PC-9 (cell line): Measurements from ENCODE around the gene FABP7. TPM values are rescaled to one million over a fixed set of nuclear protein-coding genes. Genes with fewer than 3 reads are reported as not detected.
"Not testable (repeated sequence)": the region's sequence is repeated elsewhere in the genome, so short reads cannot be mapped to it uniquely, and the experiment has no call there.

Source experiments
- BruUV-seq: library from RNA; stranded (reverse); fragments of 400-500 nt; replicated peaks from 2 replicates; lab custom pipeline; 2021; lab: Mats Ljungman, UMichigan
- CTCF ChIA-PET: fragments of 300-600 bp; sonication (Branson Sonifier 250); formaldehyde crosslinking; loops from one replicate; lab custom pipeline; 2022; ENCODE audit warnings: antibody characterized with exemption; lab: Charles Lee
- POLR2A ChIA-PET: fragments of 300-600 bp; sonication (Branson Sonifier 250); formaldehyde crosslinking; loops from one replicate; lab custom pipeline; 2022; ENCODE audit warnings: antibody characterized with exemption; ENCODE audit not compliant: unreplicated experiment; lab: Charles Lee
- DNase-seq, 2 experiments: peaks; one replicate each; pipeline versions ENCODE4 v3.0.0 to v3.0.0-alpha.2; 2015 to 2022; ENCODE audit warnings: mixed read lengths in 1 of 2
- H2AFZ ChIP-seq: fragments of 200-600 bp; sonication (generic); 2 replicates; pipeline ENCODE4 v1.8.1; 2017; ENCODE audit warnings: antibody characterized with exemption
- H3F3A ChIP-seq: fragments of 200-600 bp; sonication (generic); 2 replicates; pipeline ENCODE4 v1.8.1; 2017; ENCODE audit warnings: antibody characterized with exemption, mild to moderate bottlenecking, low read depth; ENCODE audit not compliant: insufficient read depth
- H3K27ac ChIP-seq: fragments of 200-600 bp; sonication (generic); 2 replicates; pipeline ENCODE4 v1.6.1; 2016; ENCODE audit warnings: mixed run types
- H3K27me3 ChIP-seq: fragments of 200-600 bp; sonication (generic); 2 replicates; pipeline ENCODE4 v1.6.1; 2016; ENCODE audit warnings: low read depth, mixed run types; ENCODE audit not compliant: insufficient read depth
- H3K36me3 ChIP-seq: fragments of 200-600 bp; sonication (generic); 2 replicates; pipeline ENCODE4 v1.6.1; 2016; ENCODE audit warnings: low read depth, mixed run types
- H3K4me1 ChIP-seq: fragments of 200-600 bp; sonication (generic); replicated peaks from 2 replicates; pipeline ENCODE4 v1.6.1; 2016; ENCODE audit warnings: mixed run types; ENCODE audit not compliant: insufficient read depth
- H3K4me2 ChIP-seq: fragments of 200-600 bp; sonication (generic); 2 replicates; pipeline ENCODE4 v1.6.1; 2017; ENCODE audit warnings: mixed run types
- H3K4me3 ChIP-seq: fragments of 200-600 bp; sonication (generic); 2 replicates; pipeline ENCODE4 v1.6.1; 2016; ENCODE audit warnings: mixed run types
- H3K79me2 ChIP-seq: fragments of 200-600 bp; sonication (generic); 2 replicates; pipeline ENCODE4 v1.6.1; 2017; ENCODE audit warnings: low read depth, mixed run types
- H3K9me2 ChIP-seq: fragments of 200-600 bp; sonication (generic); 2 replicates; pipeline ENCODE4 v1.8.1; 2017; ENCODE audit warnings: mild to moderate bottlenecking; ENCODE audit not compliant: insufficient read depth
- H3K9me3 ChIP-seq: fragments of 200-600 bp; sonication (generic); 2 replicates; pipeline ENCODE4 v1.8.1; 2016; ENCODE audit warnings: low read depth; ENCODE audit not compliant: insufficient read depth
- H4K20me1 ChIP-seq: fragments of 200-600 bp; sonication (generic); 2 replicates; pipeline ENCODE4 v1.8.1; 2017; ENCODE audit not compliant: insufficient read depth
- EZH2 ChIP-seq: fragments of 200-600 bp; sonication (generic); IDR thresholded peaks from 2 replicates; pipeline ENCODE4 v1.8.0; 2017; ENCODE audit warnings: antibody characterized with exemption, low read depth
- intact Hi-C: fragments of 100-400 bp; cut with micrococcal nuclease; formaldehyde crosslinking; loops from one replicate; pipeline ENCODE4 v1.10.0; 2022; ENCODE audit not compliant: unreplicated experiment
- total RNA-seq: library from RNA; stranded (reverse); gene quantifications from 2 replicates; pipeline ENCODE4 v1.2.3, GENCODE V29; 2021
- TF ChIP-seq, protein P1 (sequence below): fragments of 200-600 bp; sonication (generic); conservative IDR thresholded peaks from 2 replicates; pipeline ENCODE4 v1.6.1; 2017; ENCODE audit warnings: mixed run types, antibody characterized with exemption, mild to moderate bottlenecking, moderate library complexity

FABP7 gene
- total RNA-seq, 1 experiment from 2014 or later, result not detected

DNA sequence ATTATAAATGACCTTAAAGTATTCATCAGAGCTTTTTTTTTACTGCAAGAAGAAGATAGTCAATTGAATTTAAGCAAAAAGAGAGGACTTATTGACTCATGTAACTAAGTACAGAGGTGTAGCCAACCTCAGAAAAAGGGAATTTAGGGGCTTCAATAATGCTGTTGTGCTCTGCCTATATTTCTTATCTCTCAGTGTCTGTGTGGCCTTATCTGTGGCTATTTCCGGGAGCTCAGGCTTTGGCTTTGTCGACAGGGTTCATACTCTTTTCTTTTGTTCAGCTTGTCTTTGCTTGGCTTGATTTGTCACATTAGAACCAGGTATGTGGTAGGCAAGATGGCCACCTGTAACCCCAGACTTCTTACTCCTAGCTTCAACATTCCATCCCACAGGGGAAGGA is 38.6 kb upstream of the FABP7 start:
- no peak overlapping the region for H3K4me2 ChIP-seq
- H3K79me2 ChIP-seq, result no peaks in the 10 kb centered on the region
- H3K27me3 ChIP-seq, result no peaks in the 10 kb centered on the region
- H3K9me3 ChIP-seq, result no peaks in the 10 kb centered on the region
- no peaks in the 10 kb centered on the region for H3F3A ChIP-seq
- H3K27ac ChIP-seq, result no peak overlapping the region
- H2AFZ ChIP-seq, result peak overlapping the region; percentile 59
- no peaks in the 10 kb centered on the region for H3K4me1 ChIP-seq
- ChIA-PET CTCF (interaction anchor here (0.6 kb wide), 1 partner anchor 89 kb away, joined by 3 read pairs; no protein-coding TSS in a partner anchor), POLR2A (no interaction called here)
- H3K4me3 ChIP-seq, result no peak overlapping the region
- no peak for TF ChIP-seq EZH2
- TF ChIP-seq, protein P1, sequence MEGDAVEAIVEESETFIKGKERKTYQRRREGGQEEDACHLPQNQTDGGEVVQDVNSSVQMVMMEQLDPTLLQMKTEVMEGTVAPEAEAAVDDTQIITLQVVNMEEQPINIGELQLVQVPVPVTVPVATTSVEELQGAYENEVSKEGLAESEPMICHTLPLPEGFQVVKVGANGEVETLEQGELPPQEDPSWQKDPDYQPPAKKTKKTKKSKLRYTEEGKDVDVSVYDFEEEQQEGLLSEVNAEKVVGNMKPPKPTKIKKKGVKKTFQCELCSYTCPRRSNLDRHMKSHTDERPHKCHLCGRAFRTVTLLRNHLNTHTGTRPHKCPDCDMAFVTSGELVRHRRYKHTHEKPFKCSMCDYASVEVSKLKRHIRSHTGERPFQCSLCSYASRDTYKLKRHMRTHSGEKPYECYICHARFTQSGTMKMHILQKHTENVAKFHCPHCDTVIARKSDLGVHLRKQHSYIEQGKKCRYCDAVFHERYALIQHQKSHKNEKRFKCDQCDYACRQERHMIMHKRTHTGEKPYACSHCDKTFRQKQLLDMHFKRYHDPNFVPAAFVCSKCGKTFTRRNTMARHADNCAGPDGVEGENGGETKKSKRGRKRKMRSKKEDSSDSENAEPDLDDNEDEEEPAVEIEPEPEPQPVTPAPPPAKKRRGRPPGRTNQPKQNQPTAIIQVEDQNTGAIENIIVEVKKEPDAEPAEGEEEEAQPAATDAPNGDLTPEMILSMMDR, result no peak
- DNase-seq, result no peak
- no peaks in the 10 kb centered on the region for H3K9me2 ChIP-seq
- H3K36me3 ChIP-seq, result no peaks in the 10 kb centered on the region
- no TSS peak for BruUV-seq
- H4K20me1 ChIP-seq, result no peaks in the 10 kb centered on the region
- intact Hi-C loops, result no loop called here

DNA sequence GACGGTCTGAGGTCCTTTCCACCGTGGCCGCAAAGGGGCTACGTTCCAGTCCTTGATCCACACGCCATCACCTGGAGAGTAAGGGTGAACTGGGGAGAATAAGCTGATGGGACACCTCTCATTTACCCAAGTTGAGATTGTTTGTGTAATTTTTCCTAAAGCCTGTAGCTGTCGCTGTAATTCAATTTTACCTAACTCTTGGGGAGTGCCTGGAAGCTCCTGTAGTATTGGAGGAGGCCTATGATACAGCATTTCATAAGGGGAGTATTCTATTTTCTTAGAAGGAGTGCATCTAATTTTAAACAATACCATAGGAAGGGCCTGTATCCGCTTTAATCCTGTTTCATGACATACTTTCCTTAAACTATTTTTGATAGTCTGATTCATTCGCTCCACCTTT is 35.3 kb upstream of the FABP7 start:
- H3K9me2 ChIP-seq, BruUV-seq, H3K36me3 ChIP-seq, H3F3A ChIP-seq, H3K4me1 ChIP-seq, H3K79me2 ChIP-seq, H4K20me1 ChIP-seq, H3K9me3 ChIP-seq, intact Hi-C loops, H3K4me3 ChIP-seq, CTCF ChIA-PET, H3K27me3 ChIP-seq, POLR2A ChIA-PET, H2AFZ ChIP-seq, H3K4me2 ChIP-seq, H3K27ac ChIP-seq: not testable (repeated sequence)
- TF ChIP-seq, protein P1, result peak; percentile 58
- peak in 1 of 2 experiments; percentile 29 for DNase-seq

DNA sequence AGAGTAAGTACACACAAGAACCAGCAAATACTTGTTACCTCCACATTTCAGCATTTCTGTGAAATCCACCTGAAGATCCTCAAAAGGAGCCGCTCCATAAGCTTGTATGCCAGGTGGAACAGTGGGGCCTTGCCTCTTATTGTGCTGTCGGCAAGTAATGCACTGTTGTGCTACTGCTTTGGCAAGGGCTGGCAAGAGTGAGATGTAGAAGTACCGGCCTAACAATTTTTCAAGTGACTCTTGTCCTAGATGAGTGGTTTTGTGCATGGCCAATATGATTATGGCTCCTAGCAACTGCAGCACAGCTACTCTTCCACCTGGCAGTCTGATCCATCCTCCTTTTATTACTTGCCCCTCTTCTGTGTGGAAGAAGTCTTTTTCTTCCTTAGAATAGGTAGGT is 34.7 kb upstream of the FABP7 start:
- H3K36me3 ChIP-seq, H3K9me2 ChIP-seq, CTCF ChIA-PET, H2AFZ ChIP-seq, H3K27ac ChIP-seq, POLR2A ChIA-PET, H3K4me1 ChIP-seq, H4K20me1 ChIP-seq, H3F3A ChIP-seq, intact Hi-C loops, H3K9me3 ChIP-seq, DNase-seq, H3K4me2 ChIP-seq, H3K27me3 ChIP-seq, H3K79me2 ChIP-seq, BruUV-seq, H3K4me3 ChIP-seq: not testable (repeated sequence)

DNA sequence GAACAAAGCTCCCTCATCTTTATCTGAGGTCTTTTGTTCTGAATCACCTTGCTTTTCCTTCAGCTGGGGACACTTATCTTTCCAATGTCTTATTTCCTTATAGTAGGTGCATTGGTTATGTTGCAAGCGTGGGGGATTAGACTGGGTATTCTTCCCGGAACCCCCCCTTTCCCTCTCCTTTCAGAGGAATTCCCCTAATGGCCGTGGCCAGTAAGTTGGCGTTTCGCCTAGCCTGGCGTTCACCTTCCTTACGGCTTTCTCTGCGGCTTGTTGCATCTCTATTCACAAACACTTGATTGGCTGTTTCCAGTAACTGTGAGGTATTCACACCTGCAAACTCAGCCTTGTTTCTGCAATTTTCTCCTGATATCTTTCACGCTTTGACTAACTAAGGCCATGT is 32.8 kb upstream of the FABP7 start:
- Histone ChIP-seq H2AFZ (no peak overlapping the region), H4K20me1 (no peaks in the 10 kb centered on the region), H3K4me3 (no peak overlapping the region), H3K79me2 (no peaks in the 10 kb centered on the region), H3K4me1 (no peaks in the 10 kb centered on the region), H3K27ac (no peak overlapping the region), H3K9me3 (no peaks in the 10 kb centered on the region), H3K9me2 (no peaks in the 10 kb centered on the region), H3K4me2 (no peak overlapping the region), H3F3A (no peaks in the 10 kb centered on the region), H3K27me3 (no peaks in the 10 kb centered on the region), H3K36me3 (no peaks in the 10 kb centered on the region)
- no TSS peak for BruUV-seq
- no peak for DNase-seq
- CTCF ChIA-PET, result no interaction called here
- intact Hi-C loops, result no loop called here
- POLR2A ChIA-PET, result no interaction called here
- TF ChIP-seq EZH2, result no peak
